ENCODE results near the gene MED7.

DNA sequence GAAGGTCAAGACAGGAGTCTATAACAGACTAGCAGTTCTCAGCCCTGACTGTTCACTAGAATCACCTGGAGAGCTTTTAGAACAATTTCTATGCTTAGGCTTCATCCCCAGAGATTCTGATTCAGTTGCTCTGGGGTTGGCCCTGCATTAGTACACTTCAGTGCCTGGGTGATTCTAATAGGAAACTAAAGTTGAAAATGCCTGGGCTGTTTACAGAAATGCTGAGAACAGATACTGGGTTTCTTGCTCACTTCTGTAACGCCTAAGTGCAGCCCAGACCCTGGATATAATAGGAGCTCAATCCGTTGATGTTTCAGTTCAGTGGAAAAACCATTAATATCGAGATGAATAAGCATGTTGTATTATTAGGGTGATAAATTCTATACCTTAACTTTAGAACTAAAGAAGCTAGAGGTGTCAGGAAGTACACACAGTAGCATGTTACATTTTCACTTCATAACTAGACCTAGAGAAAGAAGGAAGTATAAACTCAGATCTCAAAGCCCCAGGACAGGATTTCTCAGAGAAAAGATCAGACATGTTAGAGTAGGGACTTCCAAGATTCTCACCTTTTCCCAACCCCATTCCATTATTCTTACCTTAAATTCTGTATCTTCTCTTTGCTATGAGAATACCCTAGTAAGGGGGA lies 54.2 kb downstream of the MED7 start:
- TF ChIP-seq, protein P1, sequence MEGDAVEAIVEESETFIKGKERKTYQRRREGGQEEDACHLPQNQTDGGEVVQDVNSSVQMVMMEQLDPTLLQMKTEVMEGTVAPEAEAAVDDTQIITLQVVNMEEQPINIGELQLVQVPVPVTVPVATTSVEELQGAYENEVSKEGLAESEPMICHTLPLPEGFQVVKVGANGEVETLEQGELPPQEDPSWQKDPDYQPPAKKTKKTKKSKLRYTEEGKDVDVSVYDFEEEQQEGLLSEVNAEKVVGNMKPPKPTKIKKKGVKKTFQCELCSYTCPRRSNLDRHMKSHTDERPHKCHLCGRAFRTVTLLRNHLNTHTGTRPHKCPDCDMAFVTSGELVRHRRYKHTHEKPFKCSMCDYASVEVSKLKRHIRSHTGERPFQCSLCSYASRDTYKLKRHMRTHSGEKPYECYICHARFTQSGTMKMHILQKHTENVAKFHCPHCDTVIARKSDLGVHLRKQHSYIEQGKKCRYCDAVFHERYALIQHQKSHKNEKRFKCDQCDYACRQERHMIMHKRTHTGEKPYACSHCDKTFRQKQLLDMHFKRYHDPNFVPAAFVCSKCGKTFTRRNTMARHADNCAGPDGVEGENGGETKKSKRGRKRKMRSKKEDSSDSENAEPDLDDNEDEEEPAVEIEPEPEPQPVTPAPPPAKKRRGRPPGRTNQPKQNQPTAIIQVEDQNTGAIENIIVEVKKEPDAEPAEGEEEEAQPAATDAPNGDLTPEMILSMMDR (IDR thresholded peaks at IDR 0.05; ENCODE audit: low read depth, low read length, missing input control) = no peak
- TF ChIP-seq, protein P2, sequence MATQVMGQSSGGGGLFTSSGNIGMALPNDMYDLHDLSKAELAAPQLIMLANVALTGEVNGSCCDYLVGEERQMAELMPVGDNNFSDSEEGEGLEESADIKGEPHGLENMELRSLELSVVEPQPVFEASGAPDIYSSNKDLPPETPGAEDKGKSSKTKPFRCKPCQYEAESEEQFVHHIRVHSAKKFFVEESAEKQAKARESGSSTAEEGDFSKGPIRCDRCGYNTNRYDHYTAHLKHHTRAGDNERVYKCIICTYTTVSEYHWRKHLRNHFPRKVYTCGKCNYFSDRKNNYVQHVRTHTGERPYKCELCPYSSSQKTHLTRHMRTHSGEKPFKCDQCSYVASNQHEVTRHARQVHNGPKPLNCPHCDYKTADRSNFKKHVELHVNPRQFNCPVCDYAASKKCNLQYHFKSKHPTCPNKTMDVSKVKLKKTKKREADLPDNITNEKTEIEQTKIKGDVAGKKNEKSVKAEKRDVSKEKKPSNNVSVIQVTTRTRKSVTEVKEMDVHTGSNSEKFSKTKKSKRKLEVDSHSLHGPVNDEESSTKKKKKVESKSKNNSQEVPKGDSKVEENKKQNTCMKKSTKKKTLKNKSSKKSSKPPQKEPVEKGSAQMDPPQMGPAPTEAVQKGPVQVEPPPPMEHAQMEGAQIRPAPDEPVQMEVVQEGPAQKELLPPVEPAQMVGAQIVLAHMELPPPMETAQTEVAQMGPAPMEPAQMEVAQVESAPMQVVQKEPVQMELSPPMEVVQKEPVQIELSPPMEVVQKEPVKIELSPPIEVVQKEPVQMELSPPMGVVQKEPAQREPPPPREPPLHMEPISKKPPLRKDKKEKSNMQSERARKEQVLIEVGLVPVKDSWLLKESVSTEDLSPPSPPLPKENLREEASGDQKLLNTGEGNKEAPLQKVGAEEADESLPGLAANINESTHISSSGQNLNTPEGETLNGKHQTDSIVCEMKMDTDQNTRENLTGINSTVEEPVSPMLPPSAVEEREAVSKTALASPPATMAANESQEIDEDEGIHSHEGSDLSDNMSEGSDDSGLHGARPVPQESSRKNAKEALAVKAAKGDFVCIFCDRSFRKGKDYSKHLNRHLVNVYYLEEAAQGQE (IDR thresholded peaks at IDR 0.05) = no peak
